ENCODE data around the gene CNMD.

The CNMD gene

GRCh38 chr13:52739468-52740071, at the start of gene CNMD:
CNMD (minus strand) TSS chr13:52739820; CDS start chr13:52739701, 119 bp downstream.
- no peak within 1 kb of the TSS for H3K27ac ChIP-seq
- TF ChIP-seq CTCF (IDR thresholded peaks at IDR 0.05) (no peak), ZFX (IDR thresholded peaks at IDR 0.05; ENCODE audit: borderline replicate concordance) (no peak)

GRCh38 chr13:52788011-52788410, 48.4 kb upstream of the CNMD start:
- no peak overlapping the region for H3K27ac ChIP-seq
- TF ChIP-seq ZFX (IDR thresholded peaks at IDR 0.05; ENCODE audit: borderline replicate concordance): no peak
- no peak for TF ChIP-seq CTCF (IDR thresholded peaks at IDR 0.05)

GRCh38 chr13:52787235-52787634, 47.6 kb upstream of the CNMD start:
- TF ChIP-seq CTCF (IDR thresholded peaks at IDR 0.05): no peak
- no peak for TF ChIP-seq ZFX (IDR thresholded peaks at IDR 0.05; ENCODE audit: borderline replicate concordance)

GRCh38 chr13:52786766-52787165, 47.1 kb upstream of the CNMD start:
- no peak overlapping the region for H3K27ac ChIP-seq
- TF ChIP-seq ZFX (IDR thresholded peaks at IDR 0.05; ENCODE audit: borderline replicate concordance) (no peak), CTCF (IDR thresholded peaks at IDR 0.05) (no peak)

More at GRCh38 chr13:52787235-52787634, 47.6 kb upstream of the CNMD start:
- H3K27ac ChIP-seq: no peak overlapping the region

GRCh38 chr13:52785739-52786138, 46.1 kb upstream of the CNMD start:
- no peak for TF ChIP-seq CTCF (IDR thresholded peaks at IDR 0.05)
- H3K27ac ChIP-seq: no peak overlapping the region

- TF ChIP-seq ZFX (IDR thresholded peaks at IDR 0.05; ENCODE audit: borderline replicate concordance) (no peak), CTCF (IDR thresholded peaks at IDR 0.05) (no peak)
- H3K27ac ChIP-seq: no peak overlapping the region
These were observed 45.1 kb upstream of the CNMD start for GRCh38 chr13:52784591-52785340.

- no peak for TF ChIP-seq ZFX (IDR thresholded peaks at IDR 0.05; ENCODE audit: borderline replicate concordance)
- TF ChIP-seq CTCF (IDR thresholded peaks at IDR 0.05): no peak
These were observed 44.3 kb upstream of the CNMD start for GRCh38 chr13:52783943-52784342.

More at GRCh38 chr13:52783943-52784342, 44.3 kb upstream of the CNMD start:
- no peak overlapping the region for H3K27ac ChIP-seq

Measured in 22Rv1 (cell line).